ENCODE measurements around the gene PITRM1.

GRCh38 chr10:3110782-3111620 lies 61.6 kb downstream of the PITRM1 start:
- TF ChIP-seq POLR2A (IDR thresholded peaks at IDR 0.05) (no peak), CTCF (IDR thresholded peaks at IDR 0.05) (no peak), POLR2AphosphoS5 (IDR thresholded peaks at IDR 0.05) (no peak), EP300 (IDR thresholded peaks at IDR 0.05) (no peak)

All from gastroesophageal sphincter (tissue), 3 donors.